DMS153 (cell line): Measurements from ENCODE around the gene PDYN.

Experiments
- DNase-seq: peaks from one replicate; lab custom pipeline; 2025; lab: John Stamatoyannopoulos, UW

The PDYN gene

DNA sequence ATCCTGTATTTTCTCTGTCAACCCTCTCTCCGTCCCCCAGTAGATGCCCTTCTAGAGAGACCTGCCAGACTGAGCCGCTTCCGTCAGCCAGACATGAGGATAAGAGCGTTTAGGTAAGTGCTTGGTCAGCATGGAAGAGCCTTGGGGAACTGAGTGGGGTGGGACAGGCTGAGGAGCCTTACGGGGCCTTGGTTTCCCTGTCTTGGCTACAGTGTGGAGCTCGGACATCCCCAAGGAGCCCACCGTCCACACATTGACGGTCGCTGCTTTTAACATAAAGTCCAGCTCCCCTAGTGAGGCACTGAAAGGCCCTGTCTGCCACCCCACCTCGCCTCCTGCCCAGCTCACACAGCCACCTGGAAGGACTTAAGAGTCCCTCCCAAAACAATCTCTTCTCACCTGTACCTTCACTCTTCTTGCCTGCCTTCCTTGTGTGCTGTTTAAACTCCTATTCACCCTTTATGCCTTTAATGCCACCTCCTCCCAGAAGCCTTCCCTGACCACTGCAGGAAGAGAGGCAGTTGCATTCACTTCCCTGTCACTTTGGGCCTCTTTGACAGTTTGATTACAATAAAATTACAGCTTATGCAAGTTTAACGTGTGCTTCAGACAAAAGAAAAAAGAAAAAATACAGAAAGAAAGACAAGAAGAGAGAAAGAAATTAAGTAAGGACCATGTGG lies 42.3 kb downstream of the PDYN start:
- DNase-seq: no peak

GRCh38 chr20:1950836-1951235 lies 43.0 kb downstream of the PDYN start:
- no peak for DNase-seq

DNA sequence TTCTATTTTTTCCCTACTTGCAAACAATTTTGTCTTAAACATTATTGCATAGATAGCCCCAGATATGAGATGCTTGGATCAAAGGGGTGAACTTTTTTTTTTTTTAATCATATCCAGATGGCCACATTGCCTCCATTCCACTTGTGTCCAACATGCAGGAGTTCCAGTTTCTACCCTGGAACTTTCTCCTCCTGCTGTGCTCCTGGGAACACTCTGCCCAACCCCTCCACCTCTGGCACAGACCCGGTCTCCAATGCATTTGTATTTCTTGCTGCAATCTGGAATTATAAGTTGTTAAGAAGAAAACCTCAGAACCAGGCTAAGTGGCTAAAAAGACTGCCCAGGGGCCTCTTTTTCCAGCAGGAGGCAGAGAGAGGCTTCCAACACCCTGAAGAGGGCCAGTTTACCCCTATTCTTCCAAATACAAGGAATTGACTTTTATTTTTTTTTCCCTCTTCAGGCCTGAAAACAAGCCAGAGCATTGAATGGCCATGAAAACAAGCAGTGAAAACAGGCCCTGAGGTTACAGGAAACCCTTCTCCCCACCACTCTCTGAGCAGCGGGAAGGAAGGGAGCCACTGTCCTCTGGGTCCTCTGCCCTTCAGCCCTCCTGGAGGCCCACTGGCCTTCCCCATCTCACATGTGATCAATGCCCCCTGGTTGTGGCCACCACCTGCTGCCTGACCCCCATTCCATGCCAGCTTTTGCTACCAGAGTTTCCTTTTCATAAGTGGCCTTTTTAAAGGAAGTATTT lies 44.3 kb downstream of the PDYN start:
- no peak for DNase-seq

DNA sequence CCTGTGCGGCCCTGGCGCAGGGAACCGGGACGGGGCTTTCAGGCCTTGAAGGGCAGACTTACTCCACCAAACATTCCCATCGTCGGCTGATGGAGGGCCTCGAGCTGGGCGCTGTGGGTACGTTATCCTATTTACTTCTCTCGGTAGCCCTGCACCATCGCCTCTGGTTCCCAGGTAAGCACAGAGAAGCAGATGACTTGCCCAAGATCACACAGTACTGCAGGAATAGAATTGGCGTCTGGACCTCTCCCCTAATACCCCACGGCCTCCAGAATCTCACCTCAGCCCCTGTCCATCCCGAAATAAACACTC lies 46.4 kb downstream of the PDYN start:
- no peak for DNase-seq

DNA sequence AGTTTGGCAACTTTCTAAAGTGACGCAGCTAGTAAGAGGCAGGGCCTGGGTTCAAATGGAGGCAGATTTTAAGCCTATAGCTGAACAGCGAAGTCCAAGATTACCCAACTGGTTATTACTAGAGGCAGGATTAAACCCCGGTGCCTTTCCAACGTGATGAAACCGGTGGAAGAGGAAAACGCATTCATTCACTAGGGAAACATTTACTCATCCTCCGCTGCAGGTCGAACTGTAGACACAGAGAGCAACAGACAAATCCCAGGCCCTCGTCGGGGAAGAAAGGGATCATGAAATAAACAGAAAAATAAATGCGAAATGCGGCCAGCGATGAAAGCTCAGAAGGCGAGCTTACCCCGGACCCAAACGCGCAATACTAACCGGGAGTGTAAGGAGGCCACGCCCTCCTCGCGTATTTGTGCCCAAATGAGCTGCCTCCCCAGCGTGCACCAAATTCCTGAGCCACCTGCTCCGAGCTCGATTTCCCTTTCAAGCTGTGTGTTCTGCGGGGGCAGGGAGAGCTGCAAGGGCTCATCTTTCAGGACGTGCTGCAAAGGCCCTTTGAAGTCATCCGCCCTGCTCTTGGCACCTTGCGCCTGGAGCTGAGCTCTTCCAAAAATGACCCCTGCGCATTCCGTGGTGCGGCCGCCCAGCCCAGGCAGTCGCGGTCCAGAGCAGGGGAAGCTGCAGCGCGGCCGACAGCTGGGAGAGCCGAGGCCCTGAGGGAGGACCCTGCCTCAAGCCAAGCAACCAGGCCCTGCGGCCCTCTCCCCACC lies 46.9 kb downstream of the PDYN start:
- DNase-seq: no peak

DNA sequence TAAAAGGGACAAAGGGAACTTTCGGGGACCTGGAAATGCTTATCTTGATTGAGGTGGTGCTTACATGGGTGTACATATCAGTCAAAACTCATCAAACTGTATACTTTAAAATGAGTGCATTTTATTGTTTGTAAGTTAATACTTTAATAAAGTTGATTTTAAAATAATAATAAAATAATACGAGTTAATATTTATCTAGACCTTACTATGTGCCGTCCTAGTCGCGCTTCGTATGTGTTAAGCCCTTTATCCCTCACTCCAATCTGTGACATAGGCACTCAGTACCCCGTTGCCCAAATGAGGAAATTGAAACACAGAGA lies 47.5 kb downstream of the PDYN start:
- DNase-seq: no peak

DNA sequence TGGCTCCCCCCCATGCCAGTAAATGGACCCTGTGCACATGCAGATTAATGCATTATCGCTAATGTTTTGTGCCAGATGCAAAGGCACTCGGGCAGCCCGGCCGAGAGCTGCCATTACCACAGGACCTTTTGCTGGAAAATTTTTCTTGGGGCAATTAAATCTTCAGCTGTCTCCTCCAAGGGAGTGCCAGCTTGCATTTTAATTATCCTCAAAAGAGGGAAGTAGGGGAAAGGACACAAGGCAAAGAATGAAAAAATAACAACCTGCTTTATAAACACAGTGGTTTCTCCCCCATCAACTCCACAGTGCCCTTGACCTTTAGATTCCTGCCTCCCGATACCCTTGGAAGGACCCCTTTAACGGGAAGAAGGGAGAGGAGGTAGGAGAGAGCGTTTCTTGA lies 48.2 kb downstream of the PDYN start:
- DNase-seq: no peak

GRCh38 chr20:1945134-1945618 lies 48.7 kb downstream of the PDYN start:
- DNase-seq: no peak

DNA sequence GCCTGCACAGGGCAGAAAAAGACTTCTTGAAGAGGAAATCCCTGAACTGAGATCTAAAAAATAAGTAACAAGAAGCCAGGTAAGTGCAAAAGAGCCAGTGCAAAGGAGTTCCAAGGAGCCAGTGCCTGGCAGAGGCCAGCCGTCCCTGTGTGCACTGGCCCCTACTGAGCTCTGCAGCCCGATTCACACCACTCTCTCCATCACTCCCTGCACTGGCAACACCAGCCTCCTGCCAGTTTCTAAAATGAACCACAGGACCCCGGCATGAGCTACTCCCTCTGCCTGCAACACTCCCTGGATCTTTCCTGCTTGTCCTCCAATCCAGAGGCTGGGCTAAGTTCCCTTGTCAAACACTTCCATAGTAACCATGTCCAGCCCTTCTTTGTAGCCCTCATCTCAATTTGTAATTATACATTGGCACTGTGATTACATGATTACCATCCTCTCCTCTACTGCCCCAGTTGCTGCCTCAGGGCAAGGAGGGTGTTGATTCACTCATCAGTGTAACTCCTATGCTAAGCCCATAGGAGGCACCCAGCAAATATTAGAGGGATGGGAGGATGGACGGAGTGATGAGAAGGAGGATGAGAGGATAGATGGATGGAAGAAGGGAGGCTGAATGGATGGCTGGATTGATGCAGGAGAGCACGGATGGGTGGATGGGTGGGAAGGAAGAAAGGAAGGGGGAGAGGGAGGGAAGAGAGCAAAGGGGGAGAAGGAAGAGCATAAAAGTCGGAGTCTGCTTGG lies 49.3 kb downstream of the PDYN start:
- no peak for DNase-seq

- DNase-seq: no peak
Observed at GRCh38 chr20:1943275-1944002, 50.4 kb downstream of the PDYN start.

- DNase-seq: no peak
Observed at GRCh38 chr20:1942486-1943274, 51.2 kb downstream of the PDYN start.

- DNase-seq: no peak
Observed at GRCh38 chr20:1942061-1942460, 51.8 kb downstream of the PDYN start.

DNA sequence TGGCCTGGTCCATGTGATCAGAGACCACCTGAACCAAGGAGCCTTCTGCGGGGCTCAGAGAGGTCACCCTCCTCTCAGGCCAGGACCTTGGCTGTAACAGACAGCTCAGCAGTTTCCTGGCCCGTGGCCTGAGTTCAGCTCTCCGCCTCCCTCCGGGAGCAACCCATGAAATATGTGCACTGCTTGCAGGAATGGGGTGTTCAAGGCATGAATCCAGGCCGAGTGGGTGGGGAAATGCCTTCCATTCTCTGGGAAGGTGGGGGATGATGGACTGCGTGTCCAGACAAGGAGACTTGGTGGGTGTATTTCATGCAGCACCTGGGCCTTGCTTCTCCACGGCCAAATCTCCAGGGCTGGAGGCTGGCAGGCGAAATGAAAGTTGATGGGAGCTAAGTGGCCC lies 52.6 kb downstream of the PDYN start:
- DNase-seq: no peak

GRCh38 chr20:1940581-1940980 lies 53.3 kb downstream of the PDYN start:
- no peak for DNase-seq

GRCh38 chr20:1939270-1939595 lies 54.6 kb downstream of the PDYN start:
- DNase-seq: no peak

- no peak for DNase-seq
Observed at GRCh38 chr20:1938464-1939269, 55.2 kb downstream of the PDYN start.

DNA sequence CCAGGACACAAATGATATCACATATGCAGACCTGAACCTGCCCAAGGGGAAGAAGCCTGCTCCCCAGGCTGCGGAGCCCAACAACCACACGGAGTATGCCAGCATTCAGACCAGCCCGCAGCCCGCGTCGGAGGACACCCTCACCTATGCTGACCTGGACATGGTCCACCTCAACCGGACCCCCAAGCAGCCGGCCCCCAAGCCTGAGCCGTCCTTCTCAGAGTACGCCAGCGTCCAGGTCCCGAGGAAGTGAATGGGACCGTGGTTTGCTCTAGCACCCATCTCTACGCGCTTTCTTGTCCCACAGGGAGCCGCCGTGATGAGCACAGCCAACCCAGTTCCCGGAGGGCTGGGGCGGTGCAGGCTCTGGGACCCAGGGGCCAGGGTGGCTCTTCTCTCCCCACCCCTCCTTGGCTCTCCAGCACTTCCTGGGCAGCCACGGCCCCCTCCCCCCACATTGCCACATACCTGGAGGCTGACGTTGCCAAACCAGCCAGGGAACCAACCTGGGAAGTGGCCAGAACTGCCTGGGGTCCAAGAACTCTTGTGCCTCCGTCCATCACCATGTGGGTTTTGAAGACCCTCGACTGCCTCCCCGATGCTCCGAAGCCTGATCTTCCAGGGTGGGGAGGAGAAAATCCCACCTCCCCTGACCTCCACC lies 56.4 kb downstream of the PDYN start:
- DNase-seq: no peak

GRCh38 chr20:1935696-1936366 lies 58.0 kb downstream of the PDYN start:
- DNase-seq: peak; percentile 3
